ENCODE data around the gene AP1M1. TPM values are rescaled to one million over a fixed set of nuclear protein-coding genes. Genes with fewer than 3 reads are reported as not detected.

The AP1M1 gene
- total and polyA plus RNA-seq, 9 donors = 33.2 to 56.0 (median 47.5) TPM

GRCh38 chr19:16180611-16181010 lies 17.1 kb upstream of the AP1M1 start:
- 44% methylated on average over 1 of the region's 4 CpGs for WGBS (ENCODE audit: insufficient coverage)
- no peak overlapping the region for H3K4me3 ChIP-seq (ENCODE audit: low read length)
- no peaks in the 10 kb centered on the region for H3K27me3 ChIP-seq (ENCODE audit: control insufficient read depth, insufficient read depth, low read length)
- H3K27ac ChIP-seq (ENCODE audit: low read length) = no peak overlapping the region
- DNase-seq = peak; percentile 84
- H3K4me1 ChIP-seq (ENCODE audit: control insufficient read depth, insufficient read depth, low read length) = peaks cover 3% of the 10 kb centered on the region
- peaks cover 2% of the 10 kb centered on the region for H3K9me3 ChIP-seq (replicated peaks; ENCODE audit: control insufficient read depth, low read depth, low read length)
- no peaks in the 10 kb centered on the region for H3K36me3 ChIP-seq (ENCODE audit: control insufficient read depth, insufficient read depth, low read length)

DNA sequence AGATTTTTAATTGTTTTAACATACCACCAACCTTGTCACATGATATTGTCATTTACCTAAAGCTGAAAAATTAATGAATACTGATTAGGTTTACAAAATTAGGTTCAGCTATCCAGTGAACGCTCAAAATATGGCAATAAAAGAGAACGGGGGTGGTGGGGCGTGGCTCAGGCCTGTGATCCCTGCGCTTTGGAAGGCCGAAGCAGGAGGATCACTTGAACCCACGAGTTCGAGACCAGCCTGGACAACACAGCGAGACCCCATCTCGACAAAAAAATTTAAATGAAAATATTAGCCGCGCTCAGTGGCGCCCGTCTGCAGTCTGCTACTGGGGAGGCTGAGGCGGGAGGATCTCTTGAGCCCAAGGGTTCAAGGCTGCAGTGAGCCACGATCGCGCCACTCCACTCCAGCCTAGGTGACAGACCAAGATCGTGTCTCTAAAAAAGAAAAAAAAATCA lies 13.0 kb upstream of the AP1M1 start:
- WGBS (ENCODE audit: insufficient coverage) = 45% methylated on average over 12 of the region's 18 CpGs
- H3K27me3 ChIP-seq (ENCODE audit: control insufficient read depth, insufficient read depth, low read length) = no peaks in the 10 kb centered on the region
- H3K36me3 ChIP-seq (ENCODE audit: control insufficient read depth, insufficient read depth, low read length) = peaks cover 22% of the 10 kb centered on the region
- peak overlapping the region; percentile 73 for H3K4me3 ChIP-seq (ENCODE audit: low read length)
- H3K4me1 ChIP-seq (ENCODE audit: control insufficient read depth, insufficient read depth, low read length) = peaks cover 16% of the 10 kb centered on the region
- no peak for DNase-seq
- H3K27ac ChIP-seq (ENCODE audit: low read length) = peak overlapping the region; percentile 32
- no peaks in the 10 kb centered on the region for H3K9me3 ChIP-seq (replicated peaks; ENCODE audit: control insufficient read depth, low read depth, low read length)

DNA sequence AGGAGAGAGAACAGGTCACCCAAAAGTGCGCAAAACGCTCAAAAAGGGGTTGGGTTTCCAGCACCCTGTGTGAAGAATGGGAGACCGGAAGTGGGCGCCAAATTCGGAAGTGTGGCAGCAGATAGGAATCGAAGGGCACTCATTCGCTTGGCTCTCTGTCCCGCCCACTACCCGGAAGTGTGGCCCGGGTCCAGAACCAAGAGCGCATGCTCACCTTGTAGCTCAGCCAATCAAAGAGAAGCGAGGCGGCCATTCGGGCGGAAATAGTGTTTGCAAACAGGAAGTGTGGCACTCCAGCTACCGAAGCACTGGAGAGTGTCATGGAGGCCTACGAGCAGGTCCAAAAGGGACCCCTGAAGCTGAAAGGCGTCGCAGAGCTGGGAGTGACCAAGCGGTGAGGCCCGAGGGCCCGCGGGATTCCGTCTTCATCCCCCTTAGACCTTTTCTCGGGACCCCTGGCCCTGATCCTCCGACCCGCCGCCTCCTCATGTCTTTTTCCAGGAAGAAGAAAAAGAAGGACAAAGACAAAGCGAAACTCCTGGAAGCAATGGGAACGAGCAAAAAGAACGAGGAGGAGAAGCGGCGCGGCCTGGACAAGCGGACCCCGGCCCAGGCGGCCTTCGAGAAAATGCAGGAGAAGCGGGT lies 12.5 kb upstream of the AP1M1 start, which contains the start of gene FAM32A:
Gene FAM32A, plus strand, starts transcription at position 288 of the 645 bp plus-strand sequence. Its CDS starts 33 bp downstream, at position 321.
- peak within 1 kb of the TSS; percentile 83 for H3K27ac ChIP-seq (ENCODE audit: low read length)
- under 1% methylated on average over 39 of the region's 39 CpGs for WGBS (ENCODE audit: insufficient coverage)
- peaks cover 16% of the 10 kb centered on the region for H3K4me1 ChIP-seq (ENCODE audit: control insufficient read depth, insufficient read depth, low read length)

DNA sequence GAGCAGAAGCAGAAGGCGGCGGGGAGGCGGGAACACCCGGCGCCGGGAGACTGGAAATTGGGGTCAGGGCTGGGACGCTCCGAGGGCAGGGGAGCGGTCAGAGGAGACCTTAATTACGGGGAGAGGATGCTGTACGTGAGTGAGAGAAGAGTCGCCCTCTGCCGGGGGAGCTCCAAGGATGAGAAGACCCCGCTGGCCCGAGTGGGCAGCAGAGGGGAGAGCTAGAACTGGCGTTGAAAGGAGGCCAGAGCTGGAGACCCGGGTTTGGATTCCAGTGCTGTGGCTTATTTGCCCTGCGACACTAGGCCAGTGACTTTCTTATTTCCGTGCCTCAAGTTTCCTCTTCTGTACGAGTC lies 12.0 kb upstream of the AP1M1 start:
- Histone ChIP-seq H3K27ac (ENCODE audit: low read length) (peak overlapping the region; percentile 83), H3K4me1 (ENCODE audit: control insufficient read depth, insufficient read depth, low read length) (peaks cover 16% of the 10 kb centered on the region), H3K4me3 (ENCODE audit: low read length) (peak overlapping the region; percentile 73), H3K36me3 (ENCODE audit: control insufficient read depth, insufficient read depth, low read length) (peaks cover 32% of the 10 kb centered on the region), H3K9me3 (replicated peaks; ENCODE audit: control insufficient read depth, low read depth, low read length) (no peaks in the 10 kb centered on the region), H3K27me3 (ENCODE audit: control insufficient read depth, insufficient read depth, low read length) (no peaks in the 10 kb centered on the region)
- 1% methylated on average over 20 of the region's 20 CpGs for WGBS (ENCODE audit: insufficient coverage)
- peak; percentile 58 for DNase-seq

More for the DNA sequence above, 12.5 kb upstream of the AP1M1 start, which contains the start of gene FAM32A:
- Histone ChIP-seq H3K4me3 (ENCODE audit: low read length) (peak within 1 kb of the TSS; percentile 73), H3K9me3 (replicated peaks; ENCODE audit: control insufficient read depth, low read depth, low read length) (no peaks in the 10 kb centered on the region), H3K27me3 (ENCODE audit: control insufficient read depth, insufficient read depth, low read length) (no peaks in the 10 kb centered on the region), H3K36me3 (ENCODE audit: control insufficient read depth, insufficient read depth, low read length) (peaks cover 27% of the 10 kb centered on the region)
- DNase-seq = peak; percentile 100

DNA sequence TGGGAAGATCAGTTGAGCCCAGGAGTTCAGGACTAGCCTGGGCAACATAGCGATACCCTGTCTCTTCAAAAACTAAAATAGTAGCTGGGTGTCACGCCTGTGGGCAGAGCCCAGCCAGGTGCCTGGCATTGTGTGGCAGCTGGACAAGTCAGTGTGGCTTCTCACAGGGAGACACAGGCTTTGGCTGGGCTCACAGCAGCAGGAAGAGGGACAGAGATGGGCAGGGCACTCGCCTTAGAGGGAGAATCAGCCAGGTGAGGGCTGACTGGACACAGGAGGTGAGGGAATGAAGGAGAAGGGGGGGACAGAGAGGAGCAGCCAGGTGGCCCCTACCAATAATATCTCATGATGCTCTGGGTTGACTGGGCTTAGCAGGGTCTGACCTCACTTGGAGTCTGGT lies 9.2 kb upstream of the AP1M1 start:
- 86% methylated on average over 1 of the region's 3 CpGs for WGBS (ENCODE audit: insufficient coverage)
- DNase-seq = no peak
- H3K27me3 ChIP-seq (ENCODE audit: control insufficient read depth, insufficient read depth, low read length) = no peaks in the 10 kb centered on the region
- H3K4me3 ChIP-seq (ENCODE audit: low read length) = no peak overlapping the region
- H3K36me3 ChIP-seq (ENCODE audit: control insufficient read depth, insufficient read depth, low read length) = peaks cover 50% of the 10 kb centered on the region
- no peaks in the 10 kb centered on the region for H3K9me3 ChIP-seq (replicated peaks; ENCODE audit: control insufficient read depth, low read depth, low read length)
- peaks cover 16% of the 10 kb centered on the region for H3K4me1 ChIP-seq (ENCODE audit: control insufficient read depth, insufficient read depth, low read length)
- no peak overlapping the region for H3K27ac ChIP-seq (ENCODE audit: low read length)

GRCh38 chr19:16190198-16190597 lies 7.5 kb upstream of the AP1M1 start:
- Histone ChIP-seq H3K4me1 (ENCODE audit: control insufficient read depth, insufficient read depth, low read length) (peaks cover 13% of the 10 kb centered on the region), H3K9me3 (replicated peaks; ENCODE audit: control insufficient read depth, low read depth, low read length) (no peaks in the 10 kb centered on the region), H3K27ac (ENCODE audit: low read length) (no peak overlapping the region), H3K36me3 (ENCODE audit: control insufficient read depth, insufficient read depth, low read length) (peaks cover 52% of the 10 kb centered on the region), H3K4me3 (ENCODE audit: low read length) (no peak overlapping the region), H3K27me3 (ENCODE audit: control insufficient read depth, insufficient read depth, low read length) (no peaks in the 10 kb centered on the region)
- no peak for DNase-seq
- WGBS (ENCODE audit: insufficient coverage) = 98% methylated on average over 5 of the region's 6 CpGs

DNA sequence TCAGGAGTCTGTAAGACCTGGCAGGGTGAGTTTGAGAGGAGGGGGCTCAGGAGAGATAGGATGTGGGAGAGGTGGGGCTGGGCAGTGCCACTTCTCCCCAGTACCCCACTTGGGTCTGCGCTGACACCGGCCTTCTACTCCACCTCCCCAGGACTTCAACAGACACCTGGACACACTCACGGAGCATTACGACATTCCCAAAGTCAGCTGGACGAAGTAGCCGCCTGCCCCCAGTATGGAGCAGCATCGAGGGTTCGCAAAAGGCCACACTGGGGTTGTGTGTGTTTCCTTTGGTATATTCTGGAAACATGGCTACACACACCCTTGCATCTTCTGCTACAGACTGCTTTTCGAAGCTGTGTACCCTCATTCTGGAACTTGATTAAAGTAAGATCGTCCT lies 7.0 kb upstream of the AP1M1 start:
- Histone ChIP-seq H3K27me3 (ENCODE audit: control insufficient read depth, insufficient read depth, low read length) (no peaks in the 10 kb centered on the region), H3K9me3 (replicated peaks; ENCODE audit: control insufficient read depth, low read depth, low read length) (no peaks in the 10 kb centered on the region), H3K36me3 (ENCODE audit: control insufficient read depth, insufficient read depth, low read length) (peaks cover 52% of the 10 kb centered on the region), H3K4me1 (ENCODE audit: control insufficient read depth, insufficient read depth, low read length) (peaks cover 13% of the 10 kb centered on the region), H3K4me3 (ENCODE audit: low read length) (no peak overlapping the region), H3K27ac (ENCODE audit: low read length) (no peak overlapping the region)
- no peak for DNase-seq
- no CpG with 5 or more reads among the region's 10 CpGs for WGBS (ENCODE audit: insufficient coverage)

DNA sequence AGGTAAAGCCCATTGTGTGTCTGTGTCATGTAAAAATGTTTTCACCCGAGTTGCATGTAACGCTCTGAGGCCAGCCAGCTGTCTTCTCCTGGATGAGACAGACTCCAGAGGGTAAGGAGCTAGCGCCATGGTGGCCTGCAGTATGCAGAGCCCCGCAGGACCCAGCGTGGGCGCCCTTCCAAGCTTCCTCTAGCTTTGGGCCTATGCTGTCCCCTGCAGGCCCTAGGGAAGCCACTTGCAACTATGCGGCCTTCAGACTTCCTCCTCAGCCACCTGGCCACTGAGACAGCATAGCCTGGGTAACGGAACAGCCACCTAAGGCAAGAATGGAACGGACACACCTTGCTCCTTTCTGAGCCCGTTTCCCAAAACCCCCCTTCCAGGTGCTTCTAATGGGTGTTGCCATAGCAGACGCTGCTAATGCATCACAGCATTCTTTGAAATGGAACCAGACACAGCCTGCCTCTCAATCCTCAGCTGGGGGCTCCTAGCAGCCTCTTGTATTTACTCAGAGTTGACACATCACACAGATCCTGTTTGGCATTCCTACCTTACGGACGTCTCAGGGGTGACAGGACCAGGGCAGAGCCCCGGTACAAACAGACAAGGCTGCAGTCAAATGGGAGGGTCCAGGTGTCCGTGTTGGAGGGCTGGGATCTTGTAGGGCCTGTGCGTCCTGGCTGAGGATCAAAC lies 6.3 kb upstream of the AP1M1 start:
- H3K36me3 ChIP-seq (ENCODE audit: control insufficient read depth, insufficient read depth, low read length) = peaks cover 52% of the 10 kb centered on the region

DNA sequence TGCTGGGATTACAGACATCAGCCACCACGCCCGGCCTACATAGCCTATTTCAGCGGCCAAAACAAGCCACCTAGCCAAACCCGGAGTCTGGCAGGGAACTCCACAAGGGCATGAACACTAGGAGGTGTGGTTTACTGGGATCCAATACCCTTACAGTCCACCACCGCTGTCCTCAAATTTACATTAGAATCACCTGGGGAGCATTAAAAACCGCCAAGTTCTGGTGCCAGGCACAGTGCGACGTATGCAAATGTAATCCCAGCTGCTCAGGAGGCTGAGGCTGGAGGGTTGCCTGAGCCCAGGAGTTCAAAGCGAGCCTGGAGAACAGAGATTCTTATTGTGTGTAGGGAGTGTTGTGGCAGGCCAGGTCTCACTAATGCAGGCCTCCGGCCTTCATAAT lies 4.2 kb upstream of the AP1M1 start:
- Histone ChIP-seq H3K36me3 (ENCODE audit: control insufficient read depth, insufficient read depth, low read length) (peaks cover 40% of the 10 kb centered on the region), H3K27ac (ENCODE audit: low read length) (no peak overlapping the region), H3K4me3 (ENCODE audit: low read length) (no peak overlapping the region), H3K27me3 (ENCODE audit: control insufficient read depth, insufficient read depth, low read length) (no peaks in the 10 kb centered on the region), H3K4me1 (ENCODE audit: control insufficient read depth, insufficient read depth, low read length) (peaks cover 10% of the 10 kb centered on the region), H3K9me3 (replicated peaks; ENCODE audit: control insufficient read depth, low read depth, low read length) (no peaks in the 10 kb centered on the region)
- no peak for DNase-seq
- WGBS (ENCODE audit: insufficient coverage) = 69% methylated on average over 7 of the region's 10 CpGs

More for the DNA sequence above, 6.3 kb upstream of the AP1M1 start:
- H3K4me1 ChIP-seq (ENCODE audit: control insufficient read depth, insufficient read depth, low read length) = peaks cover 7% of the 10 kb centered on the region
- WGBS (ENCODE audit: insufficient coverage) = 73% methylated on average over 14 of the region's 16 CpGs
- no peaks in the 10 kb centered on the region for H3K9me3 ChIP-seq (replicated peaks; ENCODE audit: control insufficient read depth, low read depth, low read length)
- H3K4me3 ChIP-seq (ENCODE audit: low read length) = no peak overlapping the region
- no peaks in the 10 kb centered on the region for H3K27me3 ChIP-seq (ENCODE audit: control insufficient read depth, insufficient read depth, low read length)
- no peak for DNase-seq
- H3K27ac ChIP-seq (ENCODE audit: low read length) = no peak overlapping the region

- Histone ChIP-seq H3K4me3 (ENCODE audit: low read length) (peak overlapping the region; percentile 97), H3K36me3 (ENCODE audit: control insufficient read depth, insufficient read depth, low read length) (peaks cover 29% of the 10 kb centered on the region), H3K27ac (ENCODE audit: low read length) (peak overlapping the region; percentile 39), H3K27me3 (ENCODE audit: control insufficient read depth, insufficient read depth, low read length) (no peaks in the 10 kb centered on the region), H3K4me1 (ENCODE audit: control insufficient read depth, insufficient read depth, low read length) (peaks cover 24% of the 10 kb centered on the region), H3K9me3 (replicated peaks; ENCODE audit: control insufficient read depth, low read depth, low read length) (no peaks in the 10 kb centered on the region)
- WGBS (ENCODE audit: insufficient coverage) = no CpG with 5 or more reads among the region's 2 CpGs
- no peak for DNase-seq
Measured at GRCh38 chr19:16197188-16197621, 506 bp upstream of the AP1M1 start.
